SK-N-SH (cell line): ENCODE results near the gene ULBP2. TPM values are rescaled to one million over a fixed set of nuclear protein-coding genes. Genes with fewer than 3 reads are reported as not detected.
"Not testable (repeated sequence)": the region's sequence is repeated elsewhere in the genome, so short reads cannot be mapped to it uniquely, and the experiment has no call there.

Experiments
- CTCF ChIA-PET: fragments of 300-600, 350-600 bp; formaldehyde crosslinking; extraction: SDS; loops from one replicate; lab custom pipeline; 2021; lab: Yijun Ruan, JAX
- POLR2A ChIA-PET: fragments of 350-600 bp; sonication (Branson Sonifier 250); formaldehyde crosslinking; extraction: SDS; loops from one replicate; lab custom pipeline; 2020; ENCODE audit warnings: antibody characterized with exemption, inconsistent platforms; lab: Yijun Ruan, JAX
- DNase-seq: peaks from one replicate; pipeline ENCODE4 v3.0.0; 2012
- H2AFZ ChIP-seq: fragments of 200-600 bp; sonication (generic); 2 replicates; pipeline ENCODE4 v1.8.1; 2016; ENCODE audit warnings: antibody characterized with exemption, mild to moderate bottlenecking, low read depth
- H3F3A ChIP-seq: fragments of 200-600 bp; sonication (generic); replicated peaks from 2 replicates; pipeline ENCODE3; 2016; ENCODE audit warnings: antibody characterized with exemption, mild to moderate bottlenecking; ENCODE audit not compliant: insufficient read depth
- H3K27ac ChIP-seq, 2 experiments: fragments of 200-500 bp in 1 of 2; fragments of 200-600 bp in 1 of 2; sonication (Bioruptor generic) in 1 of 2; sonication (generic), shearing (Covaris generic) in 1 of 2; 2 replicates each; pipeline versions ENCODE4 v1.5.1 to v1.6.1; 2014 to 2016; ENCODE audit warnings: low read depth in 2 of 2, inconsistent platforms in 1 of 2, low read length in 1 of 2, mild to moderate bottlenecking in 1 of 2, mixed read lengths in 1 of 2
- H3K27me3 ChIP-seq: fragments of 200-600 bp; sonication (generic), shearing (Covaris generic); 2 replicates; pipeline ENCODE4 v1.6.1; 2016; ENCODE audit warnings: mixed run types; ENCODE audit not compliant: insufficient read depth
- H3K36me3 ChIP-seq, 2 experiments: fragments of 200-500 bp in 1 of 2; fragments of 200-600 bp in 1 of 2; sonication (Bioruptor generic) in 1 of 2; sonication (generic) in 1 of 2; replicated peaks in 1 of 2; 2 replicates each; pipeline versions ENCODE3 to v1.5.1; 2014 to 2016; ENCODE audit warnings: low read length in 1 of 2, mild to moderate bottlenecking in 1 of 2; ENCODE audit not compliant: insufficient read depth in 2 of 2, control insufficient read depth in 1 of 2
- H3K4me1 ChIP-seq, 2 experiments: fragments of 200-500 bp in 1 of 2; fragments of 200-600 bp in 1 of 2; sonication (Bioruptor generic) in 1 of 2; sonication (generic), shearing (Covaris generic) in 1 of 2; 2 replicates each; pipeline versions ENCODE4 v1.5.1 to v1.6.1; 2014 to 2016; ENCODE audit warnings: low read depth in 1 of 2, low read length in 1 of 2, mixed run types in 1 of 2; ENCODE audit not compliant: insufficient read depth in 2 of 2, control insufficient read depth in 1 of 2
- H3K4me2 ChIP-seq: fragments of 200-600 bp; sonication (generic), shearing (Covaris generic); 2 replicates; pipeline ENCODE4 v1.6.1; 2017; ENCODE audit warnings: mixed run types
- H3K4me3 ChIP-seq, 2 experiments: fragments of 200-500 bp in 1 of 2; fragments of 200-600 bp in 1 of 2; sonication (Bioruptor generic) in 1 of 2; sonication (generic), shearing (Covaris generic) in 1 of 2; 2 replicates each; pipeline versions ENCODE4 v1.5.1 to v1.8.1; 2014 to 2016; ENCODE audit warnings: low read depth in 2 of 2, inconsistent platforms in 1 of 2, low read length in 1 of 2, mild to moderate bottlenecking in 1 of 2, mixed read lengths in 1 of 2, moderate library complexity in 1 of 2
- H3K79me2 ChIP-seq: fragments of 200-600 bp; sonication (generic); 2 replicates; pipeline ENCODE4 v1.8.1; 2017; ENCODE audit warnings: mild to moderate bottlenecking; ENCODE audit not compliant: insufficient read depth
- H3K9ac ChIP-seq: fragments of 200-600 bp; sonication (generic); 2 replicates; pipeline ENCODE4 v1.6.1; 2017; ENCODE audit warnings: mixed run types
- H3K9me2 ChIP-seq: fragments of 200-600 bp; sonication (generic); 2 replicates; pipeline ENCODE4 v1.6.1; 2017; ENCODE audit warnings: mixed run types
- H3K9me3 ChIP-seq: fragments of 200-600 bp; sonication (generic); 2 replicates; pipeline ENCODE4 v1.6.1; 2017; ENCODE audit warnings: mixed run types, mild to moderate bottlenecking, moderate library complexity
- H4K20me1 ChIP-seq: fragments of 200-600 bp; sonication (generic); 2 replicates; pipeline ENCODE4 v1.6.1; 2017; ENCODE audit warnings: mild to moderate bottlenecking, mixed run types; ENCODE audit not compliant: insufficient read depth
- CHD2 ChIP-seq: fragments of 150-350 bp; IDR thresholded peaks from 2 replicates; pipeline ENCODE4 v1.6.1; 2018; ENCODE audit warnings: low read length; ENCODE audit not compliant: partially characterized antibody
- FOSL2 ChIP-seq: IDR thresholded peaks from 2 replicates; pipeline ENCODE4 v1.4.0; 2012; ENCODE audit warnings: low read depth, mild to moderate bottlenecking, moderate library complexity, borderline replicate concordance
- FOXJ3 ChIP-seq: sonication (generic); formaldehyde crosslinking; IDR thresholded peaks from 2 replicates; pipeline ENCODE4 v1.5.1; 2020; ENCODE audit warnings: mild to moderate bottlenecking, missing genetic modification reagents
- GATA2 ChIP-seq: sonication (generic); formaldehyde crosslinking; IDR thresholded peaks from 2 replicates; pipeline ENCODE4 v1.5.0; 2020; ENCODE audit warnings: mild to moderate bottlenecking, missing genetic modification reagents
- MEF2A ChIP-seq: IDR thresholded peaks from 2 replicates; pipeline ENCODE4 v1.4.0; 2012; ENCODE audit warnings: low read depth, borderline replicate concordance
- NFIC ChIP-seq: IDR thresholded peaks from 2 replicates; pipeline ENCODE4 v1.4.0; 2012; ENCODE audit warnings: borderline replicate concordance
- POLR2AphosphoS5 ChIP-seq: IDR thresholded peaks from 2 replicates; pipeline ENCODE4 v1.6.1; 2012; ENCODE audit warnings: low read depth, low read length
- TAF1 ChIP-seq: IDR thresholded peaks from 2 replicates; pipeline ENCODE4 v1.6.1; 2012; ENCODE audit warnings: low read depth, mild to moderate bottlenecking, low read length, moderate library complexity, borderline replicate concordance
- WGBS: methylation state at CpG from one replicate; pipeline ENCODE4 v1.1.6; 2017; ENCODE audit warnings: low lambda C conversion rate; 5-methylcytosine and 5-hydroxymethylcytosine counted together
- polyA plus RNA-seq, 3 experiments: library from polyadenylated mRNA; depleted of rRNA; stranded (reverse); fragments of >200 nt; gene quantifications; 2 replicates each; pipeline ENCODE4 v1.2.3, GENCODE V29; 2012
- TF ChIP-seq, protein P1 (sequence below): IDR thresholded peaks from 2 replicates; pipeline ENCODE4 v1.6.1; 2012; ENCODE audit warnings: mild to moderate bottlenecking, low read depth, low read length, moderate library complexity
- TF ChIP-seq, protein P2 (sequence below): fragments of 200-600 bp; sonication (generic); IDR thresholded peaks from 2 replicates; pipeline ENCODE4 v1.6.1; 2017; ENCODE audit warnings: antibody characterized with exemption, mild to moderate bottlenecking, moderate library complexity
- TF ChIP-seq, protein P3 (sequence below): fragments of 150-350 bp; IDR thresholded peaks from 2 replicates; pipeline ENCODE4 v1.6.1; 2017; ENCODE audit warnings: antibody characterized with exemption, low read length, low read depth, borderline replicate concordance

ULBP2 gene
- polyA plus RNA-seq, 1 of the 3 experiments (the other 2 are of a cell fraction), result 5.0 TPM

DNA sequence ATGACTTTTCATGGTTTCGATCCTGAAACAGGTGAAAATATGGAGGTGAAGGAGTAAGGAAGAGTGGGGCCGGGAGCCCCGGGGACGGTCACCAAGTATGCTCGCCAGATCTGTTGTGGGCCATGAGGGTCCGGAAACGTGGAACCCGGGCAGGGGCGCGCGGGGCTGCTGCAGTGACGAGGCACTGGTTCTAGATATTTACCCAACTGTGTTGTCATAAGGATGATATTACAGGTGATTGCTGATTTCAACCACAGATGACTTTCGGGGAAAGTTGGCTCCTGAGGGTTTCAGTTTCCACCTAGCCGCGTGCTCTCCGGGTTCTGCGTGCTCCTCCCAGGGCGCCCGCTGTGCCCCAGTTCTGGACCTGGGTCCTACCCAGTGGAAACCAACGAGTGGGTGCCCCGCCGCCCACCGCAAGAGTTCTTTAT lies 31.1 kb upstream of the ULBP2 start:
- no peak overlapping the region for H3K27ac ChIP-seq
- no peak for DNase-seq
- no peaks in the 10 kb centered on the region for H3K9me2 ChIP-seq
- no peaks in the 10 kb centered on the region for H3K9me3 ChIP-seq
- WGBS, result 78% methylated on average over 14 of the region's 23 CpGs
- ChIA-PET CTCF (no interaction called here), POLR2A (no interaction called here)
- no peaks in the 10 kb centered on the region for H3K27me3 ChIP-seq
- H2AFZ ChIP-seq, result no peak overlapping the region
- H3K9ac ChIP-seq, result no peak overlapping the region
- H3K4me2 ChIP-seq, result no peak overlapping the region
- H3K4me3 ChIP-seq, result no peak overlapping the region
- H3K36me3 ChIP-seq, result no peaks in the 10 kb centered on the region
- no peaks in the 10 kb centered on the region for H4K20me1 ChIP-seq
- H3K4me1 ChIP-seq, result peaks cover 0 to 7% of the 10 kb centered on the region in 2 experiments; a peak in 1 of 4 replicates
- no peak for TF ChIP-seq GATA2 (CRISPR knock-in tag)
- no peak for TF ChIP-seq FOXJ3 (CRISPR knock-in tag)
- no peak for TF ChIP-seq CHD2
- no peak for TF ChIP-seq MEF2A
- TF ChIP-seq, protein P1, sequence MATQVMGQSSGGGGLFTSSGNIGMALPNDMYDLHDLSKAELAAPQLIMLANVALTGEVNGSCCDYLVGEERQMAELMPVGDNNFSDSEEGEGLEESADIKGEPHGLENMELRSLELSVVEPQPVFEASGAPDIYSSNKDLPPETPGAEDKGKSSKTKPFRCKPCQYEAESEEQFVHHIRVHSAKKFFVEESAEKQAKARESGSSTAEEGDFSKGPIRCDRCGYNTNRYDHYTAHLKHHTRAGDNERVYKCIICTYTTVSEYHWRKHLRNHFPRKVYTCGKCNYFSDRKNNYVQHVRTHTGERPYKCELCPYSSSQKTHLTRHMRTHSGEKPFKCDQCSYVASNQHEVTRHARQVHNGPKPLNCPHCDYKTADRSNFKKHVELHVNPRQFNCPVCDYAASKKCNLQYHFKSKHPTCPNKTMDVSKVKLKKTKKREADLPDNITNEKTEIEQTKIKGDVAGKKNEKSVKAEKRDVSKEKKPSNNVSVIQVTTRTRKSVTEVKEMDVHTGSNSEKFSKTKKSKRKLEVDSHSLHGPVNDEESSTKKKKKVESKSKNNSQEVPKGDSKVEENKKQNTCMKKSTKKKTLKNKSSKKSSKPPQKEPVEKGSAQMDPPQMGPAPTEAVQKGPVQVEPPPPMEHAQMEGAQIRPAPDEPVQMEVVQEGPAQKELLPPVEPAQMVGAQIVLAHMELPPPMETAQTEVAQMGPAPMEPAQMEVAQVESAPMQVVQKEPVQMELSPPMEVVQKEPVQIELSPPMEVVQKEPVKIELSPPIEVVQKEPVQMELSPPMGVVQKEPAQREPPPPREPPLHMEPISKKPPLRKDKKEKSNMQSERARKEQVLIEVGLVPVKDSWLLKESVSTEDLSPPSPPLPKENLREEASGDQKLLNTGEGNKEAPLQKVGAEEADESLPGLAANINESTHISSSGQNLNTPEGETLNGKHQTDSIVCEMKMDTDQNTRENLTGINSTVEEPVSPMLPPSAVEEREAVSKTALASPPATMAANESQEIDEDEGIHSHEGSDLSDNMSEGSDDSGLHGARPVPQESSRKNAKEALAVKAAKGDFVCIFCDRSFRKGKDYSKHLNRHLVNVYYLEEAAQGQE, result no peak
- TF ChIP-seq, protein P2, sequence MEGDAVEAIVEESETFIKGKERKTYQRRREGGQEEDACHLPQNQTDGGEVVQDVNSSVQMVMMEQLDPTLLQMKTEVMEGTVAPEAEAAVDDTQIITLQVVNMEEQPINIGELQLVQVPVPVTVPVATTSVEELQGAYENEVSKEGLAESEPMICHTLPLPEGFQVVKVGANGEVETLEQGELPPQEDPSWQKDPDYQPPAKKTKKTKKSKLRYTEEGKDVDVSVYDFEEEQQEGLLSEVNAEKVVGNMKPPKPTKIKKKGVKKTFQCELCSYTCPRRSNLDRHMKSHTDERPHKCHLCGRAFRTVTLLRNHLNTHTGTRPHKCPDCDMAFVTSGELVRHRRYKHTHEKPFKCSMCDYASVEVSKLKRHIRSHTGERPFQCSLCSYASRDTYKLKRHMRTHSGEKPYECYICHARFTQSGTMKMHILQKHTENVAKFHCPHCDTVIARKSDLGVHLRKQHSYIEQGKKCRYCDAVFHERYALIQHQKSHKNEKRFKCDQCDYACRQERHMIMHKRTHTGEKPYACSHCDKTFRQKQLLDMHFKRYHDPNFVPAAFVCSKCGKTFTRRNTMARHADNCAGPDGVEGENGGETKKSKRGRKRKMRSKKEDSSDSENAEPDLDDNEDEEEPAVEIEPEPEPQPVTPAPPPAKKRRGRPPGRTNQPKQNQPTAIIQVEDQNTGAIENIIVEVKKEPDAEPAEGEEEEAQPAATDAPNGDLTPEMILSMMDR, result no peak
- no peak for TF ChIP-seq NFIC
- TF ChIP-seq POLR2AphosphoS5, result no peak
- TF ChIP-seq FOSL2, result no peak
- TF ChIP-seq, protein P3, sequence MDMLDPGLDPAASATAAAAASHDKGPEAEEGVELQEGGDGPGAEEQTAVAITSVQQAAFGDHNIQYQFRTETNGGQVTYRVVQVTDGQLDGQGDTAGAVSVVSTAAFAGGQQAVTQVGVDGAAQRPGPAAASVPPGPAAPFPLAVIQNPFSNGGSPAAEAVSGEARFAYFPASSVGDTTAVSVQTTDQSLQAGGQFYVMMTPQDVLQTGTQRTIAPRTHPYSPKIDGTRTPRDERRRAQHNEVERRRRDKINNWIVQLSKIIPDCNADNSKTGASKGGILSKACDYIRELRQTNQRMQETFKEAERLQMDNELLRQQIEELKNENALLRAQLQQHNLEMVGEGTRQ, result no peak
- TF ChIP-seq TAF1, result no peak
- H3K79me2 ChIP-seq, result no peaks in the 10 kb centered on the region
- no peaks in the 10 kb centered on the region for H3F3A ChIP-seq

DNA sequence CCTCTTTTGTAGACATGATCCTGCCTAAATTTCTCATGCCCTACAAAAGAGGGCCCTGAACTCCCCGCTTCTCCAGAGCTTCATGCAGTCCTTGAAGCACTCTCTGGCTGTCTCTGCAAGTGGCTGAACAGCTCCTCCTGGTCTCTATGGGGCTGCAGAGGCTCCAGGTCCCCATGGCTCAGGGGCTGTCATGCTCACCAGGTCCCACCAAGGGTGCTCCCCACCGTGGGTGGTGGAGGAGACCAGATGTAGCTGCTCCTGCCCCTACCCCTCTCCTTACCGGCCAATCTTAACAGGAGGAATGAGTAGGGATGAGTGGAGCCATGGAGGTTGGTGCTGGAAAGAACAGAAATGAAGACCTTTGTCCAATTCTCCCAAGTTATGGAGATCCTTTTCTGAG lies 29.1 kb upstream of the ULBP2 start:
- H3K79me2 ChIP-seq, H3K4me1 ChIP-seq, H4K20me1 ChIP-seq, H2AFZ ChIP-seq, H3K9me3 ChIP-seq, DNase-seq, H3F3A ChIP-seq, H3K27me3 ChIP-seq, H3K4me3 ChIP-seq, H3K36me3 ChIP-seq, H3K27ac ChIP-seq, H3K9me2 ChIP-seq, H3K9ac ChIP-seq, POLR2A ChIA-PET, H3K4me2 ChIP-seq: not testable (repeated sequence)
- CTCF ChIA-PET, result interaction anchor here (0.7 to 1.5 kb wide), 2 partner anchors 11 to 24 kb away, joined by 3 read pairs; no protein-coding TSS in a partner anchor
- 43% methylated on average over 2 of the region's 3 CpGs for whole genome bisulfite sequencing
